Glutamatergic neuron (in vitro differentiated cells): ENCODE data around the gene GATD1. TPM values are rescaled to one million over a fixed set of nuclear protein-coding genes. Genes with fewer than 3 reads are reported as not detected.

Experiments used
- DNase-seq: peaks from one replicate; pipeline ENCODE4 v3.0.0; 2022
- H3K27ac Mint-ChIP-seq: one replicate; pipeline ENCODE4 v1.8.0; 2020; ENCODE audit warnings: mild to moderate bottlenecking, mixed read lengths, inconsistent platforms; ENCODE audit not compliant: unreplicated experiment
- H3K27me3 Mint-ChIP-seq: one replicate; pipeline ENCODE4 v1.8.0; 2020; ENCODE audit warnings: mild to moderate bottlenecking, moderate library complexity, mixed read lengths, inconsistent platforms; ENCODE audit not compliant: unreplicated experiment
- H3K36me3 Mint-ChIP-seq: one replicate; pipeline ENCODE4 v1.8.0; 2020; ENCODE audit warnings: mild to moderate bottlenecking, mixed read lengths, inconsistent platforms; ENCODE audit not compliant: unreplicated experiment
- H3K4me1 Mint-ChIP-seq: one replicate; pipeline ENCODE4 v1.8.0; 2020; ENCODE audit warnings: mild to moderate bottlenecking, low read depth, mixed read lengths, inconsistent platforms; ENCODE audit not compliant: unreplicated experiment
- H3K4me3 Mint-ChIP-seq: one replicate; pipeline ENCODE4 v1.8.0; 2020; ENCODE audit warnings: mild to moderate bottlenecking, mixed read lengths, inconsistent platforms; ENCODE audit not compliant: unreplicated experiment
- H3K9me3 Mint-ChIP-seq: one replicate; pipeline ENCODE4 v1.8.0; 2020; ENCODE audit warnings: mild to moderate bottlenecking, moderate library complexity, mixed read lengths, inconsistent platforms; ENCODE audit not compliant: unreplicated experiment
- CTCF ChIP-seq: fragments of 200-600 bp; sonication (generic); IDR thresholded peaks from one replicate; pipeline ENCODE4 v1.5.0; 2021; ENCODE audit not compliant: partially characterized antibody, unreplicated experiment
- total RNA-seq: library from RNA; stranded (reverse); fragmentation: NEBNext Ultra II Directional; extraction: Animal tissue kit (Norgen Biotek cat#: 25700); gene quantifications from one replicate; pipeline ENCODE4 v1.2.1, GENCODE V29; 2021; ENCODE audit not compliant: unreplicated experiment

Gene GATD1
- total RNA-seq, 1 donor from 2014 or later = 67.5 TPM

GRCh38 chr11:791658-792534 lies 14.6 kb upstream of the GATD1 start:
- H3K36me3 Mint-ChIP-seq = no peaks in the 10 kb centered on the region
- peaks cover 7% of the 10 kb centered on the region for H3K9me3 Mint-ChIP-seq
- no peak for DNase-seq
- H3K4me1 Mint-ChIP-seq = peaks cover 14% of the 10 kb centered on the region
- H3K27me3 Mint-ChIP-seq = peaks cover 6% of the 10 kb centered on the region
- H3K4me3 Mint-ChIP-seq = no peak overlapping the region
- H3K27ac Mint-ChIP-seq = no peak overlapping the region
- no peak for TF ChIP-seq CTCF

- Mint-ChIP-seq H3K4me3 (peak overlapping the region; percentile 65), H3K4me1 (peaks cover 14% of the 10 kb centered on the region), H3K36me3 (no peaks in the 10 kb centered on the region), H3K27me3 (peaks cover 3% of the 10 kb centered on the region), H3K9me3 (peaks cover 6% of the 10 kb centered on the region), H3K27ac (peak overlapping the region; percentile 64)
- DNase-seq = peak; percentile 65
- TF ChIP-seq CTCF = no peak
Measured at GRCh38 chr11:790721-791564, 13.7 kb upstream of the GATD1 start.

GRCh38 chr11:789943-790342 lies 12.7 kb upstream of the GATD1 start, which contains the start of gene CEND1:
CEND1 (minus strand) TSS chr11:790090; CDS start chr11:788576, 1,514 bp downstream.
- Mint-ChIP-seq H3K9me3 (peaks cover 9% of the 10 kb centered on the region), H3K4me3 (peak within 1 kb of the TSS; percentile 81), H3K27me3 (peaks cover 3% of the 10 kb centered on the region), H3K27ac (peak within 1 kb of the TSS; percentile 62), H3K36me3 (no peaks in the 10 kb centered on the region), H3K4me1 (peaks cover 17% of the 10 kb centered on the region)
- TF ChIP-seq CTCF = no peak
- DNase-seq = peak; percentile 86

GRCh38 chr11:788953-789940 lies 12.0 kb upstream of the GATD1 start:
- DNase-seq = no peak
- Mint-ChIP-seq H3K27me3 (peaks cover 3% of the 10 kb centered on the region), H3K4me3 (peak overlapping the region; percentile 81), H3K9me3 (peaks cover 9% of the 10 kb centered on the region), H3K4me1 (peaks cover 17% of the 10 kb centered on the region), H3K36me3 (no peaks in the 10 kb centered on the region), H3K27ac (peak overlapping the region; percentile 62)
- TF ChIP-seq CTCF = no peak
